GM21528 (cell line): ENCODE measurements around the gene ETS2.
A peak's percentile ranks its signal among the peaks of the same experiment; 100 is the strongest.

Experiments
- ATAC-seq: cut with Tn5 transposase; IDR thresholded peaks from one replicate; pipeline ENCODE4 v1.9.1; 2021; ENCODE audit warnings: mild to moderate bottlenecking, moderate library complexity; ENCODE audit not compliant: unreplicated experiment, low FRiP score

The ETS2 gene

GRCh38 chr21:38800046-38800758 is 5.5 kb upstream of the ETS2 start:
- ATAC-seq: no peak

- ATAC-seq: no peak
Measured at GRCh38 chr21:38800924-38801744, 4.6 kb upstream of the ETS2 start.

- no peak for ATAC-seq
Measured at GRCh38 chr21:38802050-38803026, 3.4 kb upstream of the ETS2 start.

GRCh38 chr21:38803075-38803660 is 2.6 kb upstream of the ETS2 start:
- no peak for ATAC-seq

- ATAC-seq: no peak
Measured at GRCh38 chr21:38804030-38804788, 1.5 kb upstream of the ETS2 start.

- peak; percentile 3 for ATAC-seq
Measured at GRCh38 chr21:38804789-38805327, 871 bp upstream of the ETS2 start.

GRCh38 chr21:38806153-38806941 is 618 bp downstream of the ETS2 start:
- peak; percentile 38 for ATAC-seq

GRCh38 chr21:38806942-38807284 is 1.2 kb downstream of the ETS2 start:
- ATAC-seq: no peak

- ATAC-seq: no peak
Measured at GRCh38 chr21:38807441-38807871, 1.7 kb downstream of the ETS2 start.

- no peak for ATAC-seq
Measured at GRCh38 chr21:38807986-38808385, 2.3 kb downstream of the ETS2 start.

GRCh38 chr21:38809198-38809878 is 3.6 kb downstream of the ETS2 start:
- ATAC-seq: no peak

GRCh38 chr21:38810034-38810825 is 4.5 kb downstream of the ETS2 start:
- ATAC-seq: no peak

GRCh38 chr21:38810826-38811164 is 5.1 kb downstream of the ETS2 start:
- no peak for ATAC-seq

GRCh38 chr21:38811257-38811656 is 5.5 kb downstream of the ETS2 start:
- no peak for ATAC-seq

GRCh38 chr21:38813143-38813542 is 7.4 kb downstream of the ETS2 start:
- no peak for ATAC-seq

GRCh38 chr21:38813547-38813946 is 7.8 kb downstream of the ETS2 start:
- no peak for ATAC-seq
